ENCODE results near the gene GPR6.

The GPR6 gene

DNA sequence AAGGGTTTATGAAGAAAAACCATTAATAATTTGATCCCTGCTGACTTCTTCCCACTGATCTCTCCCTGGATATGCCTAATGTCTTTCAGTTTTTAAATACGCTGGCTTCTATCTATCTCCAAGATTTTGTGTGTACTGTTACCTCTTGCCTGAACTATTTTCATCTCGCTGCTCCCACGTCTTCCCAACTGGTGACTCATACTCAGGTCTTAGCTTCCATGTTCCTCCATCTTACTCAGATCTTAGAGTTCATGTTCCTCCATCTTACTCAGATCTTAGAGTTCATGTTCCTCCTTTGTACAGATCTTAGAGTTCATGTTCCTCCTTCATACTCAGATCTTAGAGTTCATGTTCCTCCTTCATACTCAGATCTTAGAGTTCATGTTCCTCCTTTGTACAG lies 21.6 kb downstream of the GPR6 start:
- no peak for DNase-seq (ENCODE audit: low spot score)

GRCh38 chr6:110002676-110003075 lies 24.6 kb downstream of the GPR6 start:
- DNase-seq (ENCODE audit: low spot score), result no peak

DNA sequence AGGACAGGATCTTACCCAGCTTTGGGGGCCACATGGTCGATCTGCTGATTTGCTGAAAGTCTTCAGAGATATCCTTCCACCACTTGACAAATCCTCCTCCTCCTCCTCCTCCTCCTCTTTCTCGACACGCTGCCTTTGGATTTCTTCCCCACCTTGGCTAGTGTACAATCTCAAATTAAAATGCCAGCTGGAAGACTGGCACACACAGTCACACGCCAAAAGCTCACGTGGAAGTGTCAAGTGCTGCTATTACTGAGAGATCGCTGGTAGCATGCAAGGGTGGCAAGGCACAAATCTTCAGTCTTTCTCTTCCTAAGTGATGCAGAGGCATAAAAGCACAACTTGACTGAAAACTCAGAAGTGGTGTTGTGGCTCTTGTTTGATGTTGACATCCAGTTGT lies 35.3 kb downstream of the GPR6 start:
- DNase-seq (ENCODE audit: low spot score), result no peak

- DNase-seq (ENCODE audit: low spot score), result no peak
These were observed 37.1 kb downstream of the GPR6 start for GRCh38 chr6:110015206-110015605.

GRCh38 chr6:110017306-110017705 lies 39.2 kb downstream of the GPR6 start:
- DNase-seq (ENCODE audit: low spot score), result no peak

- no peak for DNase-seq (ENCODE audit: low spot score)
These were observed 39.8 kb downstream of the GPR6 start for GRCh38 chr6:110017946-110018345.

GRCh38 chr6:110018486-110018885 lies 40.4 kb downstream of the GPR6 start:
- no peak for DNase-seq (ENCODE audit: low spot score)

DNA sequence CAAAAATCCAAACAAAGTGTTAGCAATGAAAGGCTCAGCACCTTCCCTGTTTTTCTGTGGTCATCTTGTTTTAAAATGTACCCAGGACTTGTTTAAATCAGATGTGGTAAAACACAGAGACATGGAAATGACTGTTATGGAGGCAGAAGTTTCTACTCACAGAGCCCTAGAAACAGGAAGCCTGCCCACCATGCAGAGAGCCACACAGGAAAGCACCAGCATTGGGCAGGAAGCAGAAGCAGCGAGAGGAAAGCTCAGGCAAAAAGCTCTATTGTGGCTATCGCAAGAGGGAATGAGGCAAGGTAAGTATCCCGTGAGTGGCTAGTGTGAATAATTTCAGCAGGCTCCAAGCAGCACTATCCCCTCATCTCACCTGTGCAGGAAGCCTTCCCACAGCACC lies 42.8 kb downstream of the GPR6 start:
- no peak for DNase-seq (ENCODE audit: low spot score)

DNA sequence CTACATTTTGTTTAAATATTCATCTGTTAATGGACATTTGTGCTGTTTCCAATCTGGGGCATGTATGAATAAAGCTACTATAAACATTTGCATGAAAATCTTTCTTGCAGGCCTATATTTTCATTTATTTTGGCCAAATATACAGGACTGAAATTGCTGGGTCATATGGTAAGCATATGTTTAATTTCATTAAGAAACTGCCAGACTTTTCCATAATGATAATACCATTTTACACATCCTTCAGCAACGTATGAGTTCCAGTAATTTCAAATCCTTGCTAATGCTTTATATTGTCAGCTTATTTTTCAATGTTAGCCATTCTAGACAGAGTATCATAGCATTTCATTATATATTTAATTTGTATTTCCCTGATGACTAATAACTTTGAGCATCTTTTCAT lies 51.0 kb downstream of the GPR6 start:
- DNase-seq (ENCODE audit: low spot score), result no peak
